Breast epithelium (tissue), 4 donors: Measurements from ENCODE around the gene VEGFC. TPM values are rescaled to one million over a fixed set of nuclear protein-coding genes. Genes with fewer than 3 reads are reported as not detected.

ENCODE experiments used
- DNase-seq, 2 donors: peaks; one replicate each; pipeline ENCODE4 v3.0.0-alpha.2; 2019; ENCODE audit warnings: low spot score in 2 of 2
- H3K27ac ChIP-seq, 2 donors: fragments of 200-600 bp; sonication (generic) in 1 of 2; one replicate each; pipeline ENCODE4 v1.5.1; 2016 to 2019; ENCODE audit warnings: mild to moderate bottlenecking in 1 of 2
- H3K27me3 ChIP-seq, 2 donors: fragments of 200-600 bp; sonication (generic) in 1 of 2; one replicate each; pipeline versions ENCODE4 v1.5.1 to v1.6.0; 2017 to 2019; ENCODE audit warnings: control low read depth in 1 of 2, mild to moderate bottlenecking in 1 of 2
- H3K36me3 ChIP-seq: fragments of 200-600 bp; one replicate; pipeline ENCODE4 v1.5.1; 2019
- H3K4me1 ChIP-seq, 2 donors: fragments of 200-600 bp; sonication (generic); one replicate each; pipeline ENCODE4 v1.5.1; 2016 to 2019; ENCODE audit warnings: control low read depth in 1 of 2
- H3K4me3 ChIP-seq, 3 donors: fragments of 200-600 bp; sonication (generic); 1 replicate in 2 of 3; 2 replicates in 1 of 3; pipeline ENCODE4 v1.5.1; 2016 to 2019; ENCODE audit warnings: mild to moderate bottlenecking in 3 of 3, moderate library complexity in 2 of 3
- H3K9me3 ChIP-seq, 2 donors: fragments of 200-600 bp; sonication (generic) in 1 of 2; one replicate each; pipeline ENCODE4 v1.5.1; 2016 to 2019; ENCODE audit warnings: control low read depth in 1 of 2
- POLR2A ChIP-seq: fragments of 450-650 bp; IDR thresholded peaks from one replicate; pipeline ENCODE4 v1.6.1; 2016; ENCODE audit warnings: antibody characterized with exemption, mild to moderate bottlenecking, moderate library complexity
- POLR2AphosphoS5 ChIP-seq, 3 donors: sonication (generic); formaldehyde crosslinking; IDR thresholded peaks; one replicate each; pipeline ENCODE4 v1.6.1; 2017; ENCODE audit warnings: antibody characterized with exemption in 3 of 3
- intact Hi-C: fragments of 100-400 bp; cut with DNase I; formaldehyde crosslinking; loops from one replicate; pipeline ENCODE4 v1.15.1; 2023; ENCODE audit warnings: low total_unique reads
- total RNA-seq, 3 donors: library from RNA; depleted of rRNA; stranded (reverse); fragments of >200 nt; gene quantifications; one replicate each; pipeline ENCODE4 v1.1.0, GENCODE V29; 2016
- TF ChIP-seq, protein P1 (sequence below), 3 donors: fragments of 450-650 bp; IDR thresholded peaks; one replicate each; pipeline ENCODE4 v1.5.1; 2016 to 2017; ENCODE audit warnings: antibody characterized with exemption in 3 of 3, mild to moderate bottlenecking in 3 of 3, moderate library complexity in 3 of 3

Gene VEGFC
- total RNA-seq, 3 donors from 2014 or later, result 6.9 to 17.0 (median 11.2) TPM

DNA sequence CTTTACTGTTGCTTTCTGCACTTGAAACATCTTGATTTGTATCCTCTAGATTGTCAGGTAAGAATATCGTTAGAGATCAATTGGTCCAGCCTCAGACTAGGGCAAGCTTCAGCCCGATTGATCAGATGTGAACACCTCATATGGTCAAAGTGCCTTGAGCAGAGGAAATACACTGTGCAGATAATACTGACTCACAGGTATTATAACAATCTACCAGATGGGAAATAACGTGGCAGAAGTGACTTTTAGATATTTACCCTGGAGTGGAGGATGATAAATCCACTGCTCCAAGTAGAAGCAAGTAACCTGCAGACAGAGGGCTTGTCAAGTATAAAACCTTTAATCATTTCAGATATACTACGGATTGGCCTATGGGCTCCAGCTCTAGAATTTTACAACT, 17.9 kb downstream of the VEGFC start:
- no peaks in the 10 kb centered on the region for H3K4me1 ChIP-seq
- H3K9me3 ChIP-seq, result no peaks in the 10 kb centered on the region
- no peak for DNase-seq
- H3K4me3 ChIP-seq, result no peak overlapping the region
- no peaks in the 10 kb centered on the region for H3K27me3 ChIP-seq
- no peak overlapping the region for H3K27ac ChIP-seq
- intact Hi-C loops, result no loop called here
- TF ChIP-seq POLR2AphosphoS5 (IDR thresholded peaks at IDR 0.05) (no peak), POLR2A (no peak)
- TF ChIP-seq, protein P1, sequence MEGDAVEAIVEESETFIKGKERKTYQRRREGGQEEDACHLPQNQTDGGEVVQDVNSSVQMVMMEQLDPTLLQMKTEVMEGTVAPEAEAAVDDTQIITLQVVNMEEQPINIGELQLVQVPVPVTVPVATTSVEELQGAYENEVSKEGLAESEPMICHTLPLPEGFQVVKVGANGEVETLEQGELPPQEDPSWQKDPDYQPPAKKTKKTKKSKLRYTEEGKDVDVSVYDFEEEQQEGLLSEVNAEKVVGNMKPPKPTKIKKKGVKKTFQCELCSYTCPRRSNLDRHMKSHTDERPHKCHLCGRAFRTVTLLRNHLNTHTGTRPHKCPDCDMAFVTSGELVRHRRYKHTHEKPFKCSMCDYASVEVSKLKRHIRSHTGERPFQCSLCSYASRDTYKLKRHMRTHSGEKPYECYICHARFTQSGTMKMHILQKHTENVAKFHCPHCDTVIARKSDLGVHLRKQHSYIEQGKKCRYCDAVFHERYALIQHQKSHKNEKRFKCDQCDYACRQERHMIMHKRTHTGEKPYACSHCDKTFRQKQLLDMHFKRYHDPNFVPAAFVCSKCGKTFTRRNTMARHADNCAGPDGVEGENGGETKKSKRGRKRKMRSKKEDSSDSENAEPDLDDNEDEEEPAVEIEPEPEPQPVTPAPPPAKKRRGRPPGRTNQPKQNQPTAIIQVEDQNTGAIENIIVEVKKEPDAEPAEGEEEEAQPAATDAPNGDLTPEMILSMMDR (IDR thresholded peaks at IDR 0.05), result no peak
- H3K36me3 ChIP-seq, result no peaks in the 10 kb centered on the region

DNA sequence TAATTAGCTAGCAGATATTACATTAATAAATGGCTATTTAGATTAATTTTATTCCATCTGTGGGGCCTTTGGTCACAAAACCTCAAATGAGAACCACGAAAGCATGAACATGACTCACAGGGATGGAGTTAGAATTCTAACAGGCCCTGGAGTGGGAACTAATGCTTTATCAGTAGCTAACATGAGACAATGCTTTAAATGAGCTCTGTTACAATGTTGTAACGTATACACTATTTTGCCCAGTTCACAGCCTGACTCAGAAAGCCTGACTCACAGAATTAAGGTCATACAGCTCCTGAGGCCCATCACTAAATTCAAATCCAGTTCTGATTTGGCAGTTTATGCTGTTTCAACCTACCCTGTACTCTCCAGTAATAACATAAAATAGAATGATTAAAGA, 23.2 kb downstream of the VEGFC start:
- Histone ChIP-seq H3K27ac (no peak overlapping the region), H3K36me3 (no peaks in the 10 kb centered on the region), H3K4me3 (no peak overlapping the region), H3K27me3 (no peaks in the 10 kb centered on the region), H3K9me3 (no peaks in the 10 kb centered on the region), H3K4me1 (no peaks in the 10 kb centered on the region)
- no peak for TF ChIP-seq POLR2AphosphoS5 (IDR thresholded peaks at IDR 0.05)
- TF ChIP-seq POLR2A, result no peak
- TF ChIP-seq, protein P1 (IDR thresholded peaks at IDR 0.05), result no peak
- DNase-seq, result no peak
- intact Hi-C loops, result no loop called here

DNA sequence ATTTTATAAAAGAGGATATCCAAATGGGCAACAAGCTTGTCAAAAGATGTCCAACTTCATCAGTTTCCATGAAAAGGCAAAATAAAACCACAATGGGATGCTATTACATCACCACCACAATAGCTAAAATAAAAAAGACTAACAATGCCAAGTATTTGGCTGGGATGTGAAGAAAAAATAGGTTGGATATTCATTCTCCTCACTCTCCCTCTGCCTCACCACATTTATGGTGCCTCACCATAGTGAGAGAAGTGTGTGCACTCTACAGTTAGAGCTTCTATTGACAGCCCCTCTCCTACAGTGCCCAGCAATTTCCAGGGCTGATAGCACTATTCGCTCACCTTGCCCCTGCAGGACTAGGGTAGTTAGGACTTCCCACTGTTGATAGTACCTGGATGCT, 25.5 kb downstream of the VEGFC start:
- intact Hi-C loops, result no loop called here
- no peaks in the 10 kb centered on the region for H3K27me3 ChIP-seq
- H3K4me1 ChIP-seq, result no peaks in the 10 kb centered on the region
- no peak for DNase-seq
- no peaks in the 10 kb centered on the region for H3K36me3 ChIP-seq
- no peaks in the 10 kb centered on the region for H3K9me3 ChIP-seq
- H3K4me3 ChIP-seq, result no peak overlapping the region
- TF ChIP-seq, protein P1 (IDR thresholded peaks at IDR 0.05), result no peak
- TF ChIP-seq POLR2A (no peak), POLR2AphosphoS5 (IDR thresholded peaks at IDR 0.05) (no peak)
- no peak overlapping the region for H3K27ac ChIP-seq

DNA sequence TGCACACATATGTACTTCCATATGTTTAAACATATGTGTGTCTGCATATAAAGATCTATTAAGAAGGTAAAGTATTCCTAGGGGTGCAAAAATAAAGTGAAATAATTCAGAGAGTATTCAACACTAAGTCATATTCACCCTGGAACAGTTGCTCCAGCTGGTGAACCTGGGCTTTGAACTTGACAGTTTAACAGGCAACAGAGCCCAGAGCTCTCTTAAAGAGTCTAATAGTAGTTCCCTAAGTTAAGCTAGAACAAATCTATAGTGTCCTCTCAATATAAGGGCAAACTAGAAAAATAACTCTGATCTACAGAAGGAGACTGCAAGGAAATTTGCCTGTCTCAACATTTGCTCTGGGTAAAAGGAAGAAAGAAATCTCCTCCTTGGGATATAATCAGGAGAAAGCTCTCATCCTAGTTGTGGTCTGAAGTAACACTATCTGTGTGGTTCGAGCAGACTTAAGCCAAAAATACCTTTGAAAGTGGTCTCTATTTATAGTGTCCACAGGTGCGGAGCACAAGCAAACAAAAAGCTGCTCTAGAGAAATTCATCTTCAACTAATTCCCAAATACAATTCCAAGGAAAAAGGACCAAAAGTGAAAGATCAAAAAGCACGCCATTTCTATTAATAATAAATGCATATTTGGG, 29.9 kb downstream of the VEGFC start:
- TF ChIP-seq POLR2A (no peak), POLR2AphosphoS5 (IDR thresholded peaks at IDR 0.05) (no peak)
- TF ChIP-seq, protein P1 (IDR thresholded peaks at IDR 0.05), result no peak
- Histone ChIP-seq H3K9me3 (no peaks in the 10 kb centered on the region), H3K4me1 (no peaks in the 10 kb centered on the region), H3K27me3 (no peaks in the 10 kb centered on the region), H3K4me3 (no peak overlapping the region), H3K36me3 (no peaks in the 10 kb centered on the region), H3K27ac (no peak overlapping the region)
- intact Hi-C loops, result no loop called here
- DNase-seq, result no peak

DNA sequence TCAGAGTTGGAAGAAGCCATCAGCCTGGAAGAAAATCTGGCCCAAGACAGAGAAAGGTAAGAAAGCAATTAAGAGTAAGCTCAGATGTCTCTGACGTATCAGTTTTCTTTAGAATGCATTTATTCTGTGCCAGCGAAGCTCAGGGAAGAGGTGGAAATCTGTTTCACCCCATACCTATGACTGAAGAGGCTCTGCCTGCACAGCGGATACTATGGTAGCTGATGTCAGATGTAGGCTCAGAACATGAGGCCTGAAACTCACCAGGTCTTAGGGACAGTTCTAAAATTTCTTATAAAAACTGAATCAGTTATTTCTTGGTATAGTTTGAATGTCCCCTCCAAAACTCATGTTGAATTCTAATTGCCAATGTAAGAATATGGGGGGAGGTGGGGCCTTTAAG, 30.9 kb downstream of the VEGFC start:
- Histone ChIP-seq H3K36me3 (no peaks in the 10 kb centered on the region), H3K4me3 (no peak overlapping the region), H3K27ac (no peak overlapping the region), H3K9me3 (no peaks in the 10 kb centered on the region), H3K4me1 (no peaks in the 10 kb centered on the region), H3K27me3 (no peaks in the 10 kb centered on the region)
- DNase-seq, result no peak
- intact Hi-C loops, result no loop called here
- TF ChIP-seq POLR2AphosphoS5 (IDR thresholded peaks at IDR 0.05), result no peak
- TF ChIP-seq, protein P1 (IDR thresholded peaks at IDR 0.05), result no peak
- TF ChIP-seq POLR2A, result no peak
